Epidermal melanocyte (primary cell): ENCODE results near the gene GLI1.
"Not testable (repeated sequence)": the region's sequence is repeated elsewhere in the genome, so short reads cannot be mapped to it uniquely, and the experiment has no call there.

Experiments used
- DNase-seq: peaks from one replicate; pipeline ENCODE4 v3.0.0; 2011; ENCODE audit warnings: low spot score; ENCODE audit not compliant: insufficient read length

Gene GLI1

DNA sequence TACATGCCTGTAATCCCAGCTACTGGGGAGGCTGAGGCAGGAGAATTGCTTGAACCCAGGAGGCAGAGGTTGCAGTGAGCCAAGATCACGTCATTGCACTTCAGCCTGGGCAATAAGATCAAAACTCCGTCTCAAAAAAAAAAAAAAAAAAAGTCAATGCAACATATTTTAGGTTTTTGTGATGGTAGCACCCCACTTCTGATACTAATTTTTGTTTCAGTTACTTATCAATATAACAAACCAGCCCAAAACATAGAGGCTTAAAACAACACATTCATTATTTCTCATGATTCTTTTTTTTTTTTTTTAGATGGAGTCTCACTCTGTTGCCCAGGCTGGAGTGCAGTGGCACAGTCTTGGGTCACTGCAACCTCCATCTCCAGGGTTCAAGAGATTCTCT, 18.2 kb upstream of the GLI1 start:
- not testable (repeated sequence) for DNase-seq

- no peak for DNase-seq
Measured at GRCh38 chr12:57441846-57442427, 17.6 kb upstream of the GLI1 start.

- not testable (repeated sequence) for DNase-seq
Measured at GRCh38 chr12:57444337-57444736, 15.2 kb upstream of the GLI1 start.

- no peak for DNase-seq
Measured at GRCh38 chr12:57444744-57445143, 14.8 kb upstream of the GLI1 start.

- no peak for DNase-seq
Measured at GRCh38 chr12:57446292-57446960, 13.2 kb upstream of the GLI1 start.

DNA sequence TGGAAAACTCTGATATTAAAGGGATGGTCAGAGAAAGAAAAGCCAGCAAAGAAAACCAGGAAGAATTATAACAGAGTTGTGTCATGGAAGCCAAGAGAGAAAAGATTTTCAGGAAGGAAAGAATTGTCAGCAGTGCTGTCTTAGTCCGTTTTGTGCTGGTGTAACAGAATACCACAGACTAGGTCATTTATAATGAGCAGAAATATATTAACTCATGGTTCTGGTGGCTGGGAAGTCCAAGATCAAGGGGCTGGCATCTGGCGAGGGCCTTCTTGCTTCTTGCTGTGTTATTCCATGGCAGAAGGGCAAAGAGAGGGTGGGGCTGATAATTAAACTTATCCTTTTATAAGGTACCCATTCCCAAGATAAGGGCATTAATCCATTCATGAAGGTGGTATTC, 10.9 kb upstream of the GLI1 start:
- DNase-seq: no peak

GRCh38 chr12:57449375-57449774, 10.2 kb upstream of the GLI1 start:
- no peak for DNase-seq

DNA sequence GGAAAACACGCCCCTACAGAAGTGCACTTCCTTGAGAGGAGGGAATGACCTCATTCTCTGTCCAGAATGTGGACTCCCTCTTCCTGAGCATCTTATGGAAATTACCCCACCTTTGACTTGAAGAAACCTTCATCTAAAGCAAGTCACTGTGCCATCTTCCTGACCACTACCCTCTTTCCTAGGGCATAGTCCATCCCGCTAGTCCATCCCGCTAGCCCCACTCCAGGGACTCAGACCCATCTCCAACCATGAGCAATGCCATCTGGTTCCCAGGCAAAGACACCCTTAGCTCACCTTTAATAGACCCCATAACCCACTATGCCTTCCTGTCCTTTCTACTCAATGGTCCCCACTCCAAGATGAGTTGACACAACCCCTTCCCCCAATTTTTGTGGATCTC, 9.5 kb upstream of the GLI1 start:
- DNase-seq: no peak

GRCh38 chr12:57451233-57451778, 8.3 kb upstream of the GLI1 start:
- no peak for DNase-seq

DNA sequence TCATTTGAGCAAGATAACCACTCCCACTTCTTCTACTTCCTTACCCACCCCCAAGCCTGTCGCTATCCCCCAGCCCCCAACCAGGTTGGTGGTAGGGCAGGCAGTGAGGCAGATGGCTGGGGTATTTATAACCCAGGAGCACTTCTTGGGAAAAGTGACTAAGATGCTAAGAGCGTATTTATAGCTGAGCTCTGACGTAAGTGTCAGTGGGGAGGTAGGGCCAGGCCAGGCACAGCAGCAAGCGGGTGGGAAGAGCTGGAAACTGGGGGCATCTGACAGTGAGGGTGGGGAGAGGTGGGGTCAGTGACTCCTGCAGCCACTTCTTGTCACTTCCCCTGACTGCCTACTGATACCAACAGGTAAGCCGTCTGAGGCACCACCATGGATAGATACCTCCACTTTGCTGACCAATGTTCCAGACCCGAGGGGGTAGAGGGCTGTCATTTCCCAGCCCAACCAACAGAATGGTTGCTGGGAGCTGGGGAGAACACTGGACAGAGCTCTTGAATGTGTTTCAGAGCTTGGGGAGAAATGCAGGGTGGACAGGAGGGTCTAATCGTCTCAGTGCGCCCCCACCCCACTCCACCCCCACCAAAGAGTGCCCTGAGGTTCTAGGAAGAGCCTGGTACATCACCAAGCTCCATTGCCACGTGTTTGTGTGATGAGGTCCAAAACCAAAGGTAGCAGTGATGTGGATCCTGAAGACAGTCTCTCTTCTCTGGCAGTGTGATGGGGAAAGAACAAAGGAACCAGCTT, 7.2 kb upstream of the GLI1 start:
- DNase-seq: no peak

- no peak for DNase-seq
Measured at GRCh38 chr12:57452937-57453509, 6.6 kb upstream of the GLI1 start.

DNA sequence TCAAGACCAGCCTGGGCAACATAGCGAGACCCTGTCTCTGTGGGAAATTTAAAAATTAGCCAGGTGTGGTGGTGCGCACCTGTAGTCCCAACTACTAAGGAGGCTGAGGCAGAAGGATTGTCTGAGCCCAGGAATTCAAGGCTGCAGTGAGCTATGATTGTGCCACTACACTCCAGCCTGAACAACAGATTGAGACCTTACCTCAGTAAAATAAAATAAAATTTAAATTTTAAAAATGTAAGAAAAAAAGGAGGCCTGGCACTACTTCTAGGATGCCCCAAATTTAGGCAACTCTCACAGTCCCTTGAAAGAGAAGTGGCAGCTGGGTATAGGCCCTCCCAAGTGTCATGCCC, 5.4 kb upstream of the GLI1 start:
- DNase-seq: no peak

- no peak for DNase-seq
Measured at GRCh38 chr12:57454566-57455373, 4.8 kb upstream of the GLI1 start, which contains the start of gene INHBE. TSS of gene INHBE (plus strand) at chr12:57455307. CDS start at chr12:57455537, 230 bp downstream.

- no peak for DNase-seq
Measured at GRCh38 chr12:57455374-57456144, 4.0 kb upstream of the GLI1 start.

DNA sequence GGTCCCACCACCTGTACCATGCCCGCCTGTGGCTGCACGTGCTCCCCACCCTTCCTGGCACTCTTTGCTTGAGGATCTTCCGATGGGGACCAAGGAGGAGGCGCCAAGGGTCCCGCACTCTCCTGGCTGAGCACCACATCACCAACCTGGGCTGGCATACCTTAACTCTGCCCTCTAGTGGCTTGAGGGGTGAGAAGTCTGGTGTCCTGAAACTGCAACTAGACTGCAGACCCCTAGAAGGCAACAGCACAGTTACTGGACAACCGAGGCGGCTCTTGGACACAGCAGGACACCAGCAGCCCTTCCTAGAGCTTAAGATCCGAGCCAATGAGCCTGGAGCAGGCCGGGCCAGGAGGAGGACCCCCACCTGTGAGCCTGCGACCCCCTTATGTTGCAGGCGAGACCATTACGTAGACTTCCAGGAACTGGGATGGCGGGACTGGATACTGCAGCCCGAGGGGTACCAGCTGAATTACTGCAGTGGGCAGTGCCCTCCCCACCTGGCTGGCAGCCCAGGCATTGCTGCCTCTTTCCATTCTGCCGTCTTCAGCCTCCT, 3.4 kb upstream of the GLI1 start:
- DNase-seq: no peak

DNA sequence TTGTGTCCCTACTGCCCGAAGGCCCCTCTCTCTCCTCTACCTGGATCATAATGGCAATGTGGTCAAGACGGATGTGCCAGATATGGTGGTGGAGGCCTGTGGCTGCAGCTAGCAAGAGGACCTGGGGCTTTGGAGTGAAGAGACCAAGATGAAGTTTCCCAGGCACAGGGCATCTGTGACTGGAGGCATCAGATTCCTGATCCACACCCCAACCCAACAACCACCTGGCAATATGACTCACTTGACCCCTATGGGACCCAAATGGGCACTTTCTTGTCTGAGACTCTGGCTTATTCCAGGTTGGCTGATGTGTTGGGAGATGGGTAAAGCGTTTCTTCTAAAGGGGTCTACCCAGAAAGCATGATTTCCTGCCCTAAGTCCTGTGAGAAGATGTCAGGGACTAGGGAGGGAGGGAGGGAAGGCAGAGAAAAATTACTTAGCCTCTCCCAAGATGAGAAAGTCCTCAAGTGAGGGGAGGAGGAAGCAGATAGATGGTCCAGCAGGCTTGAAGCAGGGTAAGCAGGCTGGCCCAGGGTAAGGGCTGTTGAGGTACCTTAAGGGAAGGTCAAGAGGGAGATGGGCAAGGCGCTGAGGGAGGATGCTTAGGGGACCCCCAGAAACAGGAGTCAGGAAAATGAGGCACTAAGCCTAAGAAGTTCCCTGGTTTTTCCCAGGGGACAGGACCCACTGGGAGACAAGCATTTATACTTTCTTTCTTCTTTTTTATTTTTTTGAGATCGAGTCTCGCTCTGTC, 2.7 kb upstream of the GLI1 start:
- DNase-seq: no peak

DNA sequence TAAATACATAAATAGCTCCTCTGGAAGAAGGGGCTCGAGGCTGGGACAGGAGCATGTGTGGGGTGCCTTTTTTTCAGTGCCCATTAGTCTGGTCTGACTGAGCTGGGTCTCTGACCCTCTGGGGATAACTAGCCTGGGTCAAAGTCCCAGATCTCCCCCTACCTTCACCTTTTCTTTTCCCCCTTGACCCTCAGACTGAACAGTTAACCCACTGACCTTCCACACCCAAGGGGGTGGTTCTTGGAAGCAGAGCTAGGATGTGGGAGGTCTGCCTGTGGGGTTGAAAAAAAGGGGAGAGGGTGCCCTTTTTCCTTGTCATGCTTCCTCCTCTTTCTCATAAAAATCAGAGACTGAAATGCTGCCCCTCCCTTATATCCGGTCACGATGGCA, 925 bp upstream of the GLI1 start:
- DNase-seq: no peak

DNA sequence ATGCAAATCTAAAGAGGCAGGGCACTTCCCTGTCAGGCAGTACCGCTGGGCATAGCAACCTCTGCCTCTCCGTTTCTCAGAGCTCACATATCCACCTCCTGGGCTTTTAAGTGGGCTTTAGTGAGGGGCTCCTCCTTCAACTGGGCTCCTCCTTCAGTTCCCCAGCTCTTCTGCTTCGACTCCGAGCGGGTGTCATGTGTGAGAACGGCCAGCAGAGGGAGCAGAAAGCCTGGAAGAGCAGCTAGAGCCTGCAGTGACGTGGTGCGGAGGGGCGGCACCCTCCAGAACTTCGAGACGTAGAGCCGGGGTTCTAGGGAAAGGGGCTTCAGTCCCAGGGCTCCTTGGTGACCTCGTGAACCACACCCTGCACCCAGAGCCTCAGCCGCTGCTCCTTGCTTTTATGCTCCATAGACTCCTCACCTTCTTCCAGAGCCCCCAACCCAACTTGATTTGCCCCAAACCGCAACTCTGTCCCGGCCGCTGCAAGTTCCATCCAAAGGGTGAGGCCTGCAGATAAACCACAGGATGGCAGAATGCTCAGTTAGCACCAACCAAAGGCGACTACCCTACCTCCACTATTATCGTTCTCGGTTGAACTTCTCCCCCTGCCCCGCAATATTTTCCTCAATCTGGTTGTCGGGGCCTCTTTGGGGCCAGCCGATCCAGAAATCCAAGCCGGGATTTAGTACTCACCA, 383 bp upstream of the GLI1 start:
- peak; percentile 80 for DNase-seq

GRCh38 chr12:57460468-57460784, 841 bp downstream of the GLI1 start:
- no peak for DNase-seq
